HG03575 (cell line): Measurements from ENCODE around the gene NGEF.

ENCODE experiments used
- ATAC-seq: cut with Tn5 transposase; IDR thresholded peaks from one replicate; pipeline ENCODE4 v1.9.1; 2021; ENCODE audit not compliant: unreplicated experiment, insufficient number of reproducible peaks, low FRiP score; ENCODE audit errors: extremely low read depth

The NGEF gene

DNA sequence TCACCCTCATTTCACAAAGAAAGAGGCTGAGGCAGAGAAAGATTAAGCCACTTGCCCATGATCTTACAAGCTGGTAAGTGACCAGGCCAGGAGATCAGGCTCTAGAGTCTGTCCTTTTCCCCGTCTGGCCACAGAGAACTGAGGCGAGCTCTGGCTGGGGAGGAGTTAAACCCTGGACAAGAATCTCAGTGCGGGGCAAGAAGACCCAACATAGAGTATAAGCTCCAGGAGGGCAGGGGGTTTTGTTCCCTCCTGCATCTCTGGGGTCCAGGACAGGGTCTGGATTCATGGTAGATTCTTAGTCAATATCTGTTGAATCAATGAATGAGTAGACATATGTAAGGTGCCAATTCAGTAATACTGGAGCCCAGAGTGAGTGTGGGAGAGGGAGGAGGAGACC, 34.1 kb upstream of the NGEF start:
- ATAC-seq = no peak

DNA sequence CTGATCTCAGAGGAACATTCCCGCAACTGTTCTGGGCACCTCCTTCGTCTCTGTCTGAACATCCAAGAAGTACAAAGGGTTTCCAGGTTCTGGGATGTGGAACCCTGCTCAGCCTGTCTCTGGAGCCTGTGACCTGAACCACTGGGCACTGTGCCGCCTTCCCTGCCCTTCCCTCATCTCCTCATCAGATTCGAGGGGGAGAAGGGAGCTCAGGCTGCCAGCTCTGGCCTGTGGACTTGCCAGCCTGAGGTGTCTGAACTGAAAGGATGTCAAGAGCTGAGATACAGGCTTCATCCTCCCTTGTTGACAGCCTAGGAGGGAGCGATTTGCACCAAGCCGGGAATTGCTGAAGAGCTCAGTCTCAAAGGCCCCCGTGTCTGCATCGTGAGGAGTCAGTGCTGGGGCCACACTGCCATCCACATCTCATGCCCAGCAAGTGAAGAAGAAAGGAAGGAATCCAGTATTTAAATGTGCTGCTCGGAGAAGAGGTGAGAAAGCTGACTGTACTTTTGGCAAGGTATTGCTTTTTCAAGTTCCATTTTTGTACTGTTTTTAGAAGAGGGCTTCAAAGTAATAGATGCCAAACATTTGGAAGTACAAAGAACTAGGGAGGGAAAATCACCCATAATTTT, 32.0 kb upstream of the NGEF start:
- ATAC-seq = no peak

DNA sequence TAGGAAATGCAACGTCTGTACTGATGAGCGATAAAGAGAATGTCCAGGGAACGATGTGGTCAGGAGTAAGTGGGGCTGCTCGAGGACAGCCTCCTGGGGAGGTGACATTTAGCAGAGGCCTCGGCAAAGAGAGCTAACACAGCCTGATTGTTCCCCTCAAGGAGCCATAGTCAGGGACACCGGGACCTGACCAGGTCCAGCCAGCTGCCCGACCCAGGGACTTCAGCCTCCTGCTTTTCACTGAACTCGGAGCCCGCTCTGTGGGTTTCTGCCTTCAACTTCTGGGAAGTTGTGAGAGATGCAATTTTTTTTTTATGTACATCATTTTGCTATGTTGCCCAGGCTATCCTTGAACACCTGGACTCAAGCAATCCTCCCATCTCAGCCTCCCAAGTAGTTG, 29.5 kb upstream of the NGEF start:
- ATAC-seq = no peak

- no peak for ATAC-seq
Measured at GRCh38 chr2:233041722-233042323, 28.8 kb upstream of the NGEF start.

GRCh38 chr2:233040571-233040970, 27.5 kb upstream of the NGEF start:
- ATAC-seq = no peak

DNA sequence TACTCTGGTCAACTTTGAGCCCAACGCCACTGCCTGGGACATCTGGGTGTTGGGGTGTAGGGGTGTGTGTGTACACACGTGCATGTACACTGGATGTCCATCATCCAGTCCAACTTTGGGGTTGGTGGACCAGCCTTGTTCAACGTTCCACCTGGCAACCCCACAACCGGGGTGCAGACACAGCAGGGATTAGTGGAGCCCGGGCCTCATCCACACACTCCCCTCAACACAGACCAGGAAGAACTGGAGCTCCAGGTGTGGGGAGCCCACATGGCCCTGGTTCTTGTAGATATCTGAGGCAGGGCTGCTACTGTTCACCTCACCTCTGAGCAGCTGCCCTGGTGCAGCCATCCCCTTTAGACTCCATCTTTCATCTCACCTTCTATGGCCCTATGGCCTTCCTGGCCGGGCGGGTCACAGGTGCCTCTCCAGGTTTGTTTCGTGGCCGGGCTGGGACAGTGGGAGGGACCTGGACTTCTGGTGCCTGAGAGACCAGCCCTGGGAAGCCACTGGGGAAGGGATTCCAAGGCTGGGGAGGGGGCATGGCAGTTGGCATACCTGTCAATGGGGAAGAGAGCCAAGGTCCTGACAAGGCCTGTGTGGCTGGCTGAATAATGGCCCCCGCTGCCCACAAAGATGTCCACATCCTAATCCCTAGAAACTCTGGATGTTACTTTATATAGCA, 26.9 kb upstream of the NGEF start:
- ATAC-seq = no peak

DNA sequence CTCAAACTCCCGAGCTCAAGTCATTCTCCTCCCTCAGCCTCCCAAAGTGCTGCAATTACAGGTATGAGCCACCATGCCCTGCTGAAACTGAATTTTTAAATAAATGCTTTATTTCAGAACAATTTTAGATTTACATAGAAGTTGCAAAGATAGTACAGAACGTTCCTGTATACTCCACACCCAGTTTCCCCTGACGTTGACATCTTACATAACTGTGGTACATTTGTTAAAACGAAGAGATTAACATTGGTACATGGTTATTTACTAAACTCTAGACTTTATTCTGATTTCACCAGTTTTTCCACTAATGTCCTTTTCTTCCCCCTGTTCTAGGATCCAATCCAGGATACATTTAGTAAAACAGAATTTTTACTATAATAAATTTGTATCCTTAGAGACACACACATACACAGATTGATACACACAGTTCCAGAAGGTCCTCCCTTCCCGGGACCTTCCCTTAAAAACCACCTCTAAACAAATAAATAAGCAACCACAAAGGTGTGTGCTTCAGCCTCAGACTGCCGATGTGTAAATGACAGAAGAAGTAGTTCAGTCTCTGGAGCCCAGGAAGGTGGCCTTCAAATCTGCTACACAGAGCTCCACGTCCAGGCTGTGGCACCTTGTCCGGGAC, 26.3 kb upstream of the NGEF start:
- no peak for ATAC-seq

- ATAC-seq = no peak
Measured at GRCh38 chr2:233037078-233037477, 24.0 kb upstream of the NGEF start.

- no peak for ATAC-seq
Measured at GRCh38 chr2:233036162-233036838, 23.2 kb upstream of the NGEF start.

- no peak for ATAC-seq
Measured at GRCh38 chr2:233035426-233036161, 22.5 kb upstream of the NGEF start.

DNA sequence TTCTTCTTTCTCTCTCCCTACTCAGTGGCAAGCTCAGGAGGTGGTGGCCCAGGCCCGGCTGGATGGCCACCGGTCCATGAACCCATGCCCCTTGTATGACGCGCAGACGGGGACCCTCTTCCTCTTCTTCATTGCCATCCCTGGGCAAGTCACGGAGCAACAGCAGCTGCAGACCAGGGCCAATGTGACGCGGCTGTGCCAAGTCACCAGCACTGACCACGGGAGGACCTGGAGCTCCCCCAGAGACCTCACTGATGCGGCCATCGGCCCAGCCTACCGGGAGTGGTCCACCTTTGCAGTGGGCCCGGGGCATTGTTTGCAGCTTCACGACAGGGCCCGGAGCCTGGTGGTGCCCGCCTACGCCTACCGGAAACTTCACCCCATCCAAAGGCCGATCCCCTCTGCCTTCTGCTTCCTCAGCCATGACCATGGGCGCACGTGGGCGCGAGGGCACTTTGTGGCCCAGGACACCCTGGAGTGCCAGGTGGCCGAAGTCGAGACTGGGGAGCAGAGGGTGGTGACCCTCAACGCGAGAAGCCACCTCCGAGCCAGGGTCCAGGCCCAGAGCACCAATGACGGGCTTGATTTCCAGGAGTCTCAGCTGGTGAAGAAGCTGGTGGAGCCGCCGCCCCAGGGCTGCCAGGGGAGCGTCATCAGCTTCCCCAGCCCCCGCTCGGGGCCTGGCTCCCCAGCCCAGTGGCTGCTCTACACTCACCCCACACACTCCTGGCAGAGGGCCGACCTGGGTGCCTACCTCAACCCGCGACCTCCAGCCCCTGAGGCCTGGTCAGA, 21.2 kb upstream of the NGEF start:
- no peak for ATAC-seq

- ATAC-seq = no peak
Measured at GRCh38 chr2:233033672-233034071, 20.6 kb upstream of the NGEF start.

DNA sequence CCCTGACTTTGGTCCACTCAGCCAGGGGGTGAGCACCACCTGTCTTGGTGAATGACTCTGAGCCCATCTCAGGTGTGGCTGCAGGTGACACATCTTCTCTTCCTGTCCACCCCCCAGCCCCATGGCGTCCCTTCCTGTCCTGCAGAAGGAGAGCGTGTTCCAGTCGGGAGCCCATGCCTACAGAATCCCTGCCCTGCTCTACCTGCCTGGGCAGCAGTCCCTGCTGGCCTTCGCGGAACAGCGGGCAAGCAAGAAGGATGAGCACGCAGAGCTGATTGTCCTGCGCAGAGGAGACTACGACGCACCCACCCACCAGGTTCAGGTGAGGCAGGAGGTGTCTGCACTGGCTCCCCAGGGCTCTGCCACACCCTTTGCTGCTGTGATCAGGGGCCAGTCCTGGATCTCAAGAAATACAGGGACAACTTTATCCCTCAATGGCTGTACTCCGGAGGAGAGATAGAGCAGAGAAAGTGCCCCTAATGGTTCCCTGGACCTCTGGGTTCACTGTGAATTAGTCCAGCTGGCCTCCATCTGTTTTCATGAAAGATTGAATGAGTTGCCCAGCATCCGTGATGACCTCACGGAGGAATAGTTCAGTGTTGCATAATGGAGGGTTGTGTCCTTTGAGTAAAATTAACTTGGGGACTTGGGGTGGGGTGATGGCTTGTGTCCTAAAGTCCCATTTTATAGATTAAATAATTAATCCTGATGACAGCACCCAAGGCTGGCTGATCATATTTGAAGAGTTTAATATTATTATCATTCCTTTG, 19.7 kb upstream of the NGEF start, which contains the start of gene NEU2:
TSS of gene NEU2 (plus strand) at position 122 of the 770 bp plus-strand sequence. CDS start at position 122, 0 bp downstream.
- no peak for ATAC-seq

DNA sequence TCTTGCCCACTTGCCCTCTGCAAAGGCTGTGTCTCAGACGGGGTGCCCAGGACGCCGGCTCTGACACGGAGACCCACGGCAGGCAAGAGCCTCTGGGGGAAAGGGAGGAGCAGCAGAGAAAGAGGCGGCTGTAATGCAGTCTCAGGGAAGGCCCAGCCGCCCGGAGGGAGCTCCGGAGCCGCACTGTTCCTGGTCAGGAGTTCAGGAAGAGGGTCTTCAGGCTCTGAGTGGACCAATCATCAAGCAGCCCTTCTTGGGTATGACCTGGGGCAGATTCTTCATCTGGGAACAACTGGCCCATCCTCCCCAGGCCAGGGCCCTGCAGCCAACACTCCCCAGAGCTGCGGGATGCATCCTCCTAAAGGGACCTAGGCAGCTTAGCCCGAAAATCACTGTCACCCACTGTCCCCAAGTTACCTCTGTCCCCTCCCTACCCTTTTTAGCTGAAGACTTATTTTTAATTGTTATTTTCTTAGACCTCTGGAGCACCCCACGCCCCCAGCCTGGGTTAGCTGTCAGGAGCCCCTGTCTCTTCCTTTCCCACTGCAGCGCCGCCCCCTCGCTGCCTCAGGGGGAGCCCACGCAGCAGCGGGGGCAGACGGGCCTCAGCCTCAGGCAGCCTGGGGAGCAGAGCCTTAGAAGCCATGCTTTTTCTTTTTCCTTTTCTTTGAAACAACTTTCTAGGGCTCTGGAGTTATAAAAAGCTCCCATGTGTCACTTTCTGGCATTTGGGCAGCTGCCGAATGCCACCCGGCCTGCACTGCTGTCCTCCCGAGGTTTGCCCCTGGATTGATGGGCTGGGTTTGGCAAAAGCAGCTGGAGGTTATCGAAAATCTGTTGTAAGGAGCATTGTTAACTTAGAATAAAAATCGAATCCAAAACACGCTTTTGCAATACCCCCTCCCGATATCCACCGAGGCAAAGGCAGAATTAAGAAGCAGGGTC, 18.8 kb upstream of the NGEF start:
- ATAC-seq = no peak

GRCh38 chr2:233029321-233029720, 16.3 kb upstream of the NGEF start:
- no peak for ATAC-seq

- ATAC-seq = no peak
Measured at GRCh38 chr2:233026198-233026813, 13.2 kb upstream of the NGEF start.
